ENCODE results near the gene TMED1.
A peak's percentile ranks its signal among the peaks of the same experiment; 100 is the strongest.
"Not testable (repeated sequence)": the region's sequence is repeated elsewhere in the genome, so short reads cannot be mapped to it uniquely, and the experiment has no call there.

The TMED1 gene

DNA sequence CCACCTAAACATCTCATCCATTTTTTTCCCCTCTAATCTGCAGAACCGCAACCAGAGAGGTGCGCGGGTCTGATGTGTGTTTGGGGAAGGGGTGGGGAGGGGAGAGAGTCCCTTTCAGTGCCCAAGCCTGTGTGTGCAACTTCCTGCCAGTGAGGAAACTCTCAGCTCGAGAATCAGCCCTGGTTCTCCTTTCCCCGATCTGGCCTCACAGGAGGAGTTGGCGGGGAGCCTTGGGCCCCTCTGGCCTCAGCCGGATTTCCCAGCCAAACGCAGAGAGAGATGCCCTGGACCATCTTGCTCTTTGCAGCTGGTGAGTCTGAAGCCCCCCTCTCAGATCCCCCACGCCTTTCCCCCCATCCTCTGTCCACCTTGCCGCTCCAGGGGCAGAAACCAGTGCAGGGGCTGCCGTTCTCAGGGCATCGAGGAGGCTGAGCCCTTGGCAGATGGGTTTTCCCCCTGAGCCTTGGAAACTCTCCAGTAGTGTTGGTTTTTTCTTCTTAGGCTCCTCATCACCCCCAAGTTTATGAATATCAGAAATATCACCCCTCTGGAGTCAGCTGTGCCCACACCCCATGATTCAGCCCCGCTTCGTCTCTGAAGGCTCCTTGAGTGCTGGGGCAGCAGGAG lies 12.3 kb upstream of the TMED1 start, which contains the start of gene C19orf38:
TSS of gene C19orf38 (plus strand) at position 186 of the 627 bp plus-strand sequence. CDS start at position 280, 94 bp downstream.
- H3K4me3 ChIP-seq (replicated peaks; ENCODE audit: low read depth, low read length), result peak within 1 kb of the TSS; percentile 27
- TF ChIP-seq, protein P1, sequence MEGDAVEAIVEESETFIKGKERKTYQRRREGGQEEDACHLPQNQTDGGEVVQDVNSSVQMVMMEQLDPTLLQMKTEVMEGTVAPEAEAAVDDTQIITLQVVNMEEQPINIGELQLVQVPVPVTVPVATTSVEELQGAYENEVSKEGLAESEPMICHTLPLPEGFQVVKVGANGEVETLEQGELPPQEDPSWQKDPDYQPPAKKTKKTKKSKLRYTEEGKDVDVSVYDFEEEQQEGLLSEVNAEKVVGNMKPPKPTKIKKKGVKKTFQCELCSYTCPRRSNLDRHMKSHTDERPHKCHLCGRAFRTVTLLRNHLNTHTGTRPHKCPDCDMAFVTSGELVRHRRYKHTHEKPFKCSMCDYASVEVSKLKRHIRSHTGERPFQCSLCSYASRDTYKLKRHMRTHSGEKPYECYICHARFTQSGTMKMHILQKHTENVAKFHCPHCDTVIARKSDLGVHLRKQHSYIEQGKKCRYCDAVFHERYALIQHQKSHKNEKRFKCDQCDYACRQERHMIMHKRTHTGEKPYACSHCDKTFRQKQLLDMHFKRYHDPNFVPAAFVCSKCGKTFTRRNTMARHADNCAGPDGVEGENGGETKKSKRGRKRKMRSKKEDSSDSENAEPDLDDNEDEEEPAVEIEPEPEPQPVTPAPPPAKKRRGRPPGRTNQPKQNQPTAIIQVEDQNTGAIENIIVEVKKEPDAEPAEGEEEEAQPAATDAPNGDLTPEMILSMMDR (IDR thresholded peaks at IDR 0.05; ENCODE audit: low read length, missing control alignments), result no peak
- peak; percentile 40 for DNase-seq (ENCODE audit: low read depth)

DNA sequence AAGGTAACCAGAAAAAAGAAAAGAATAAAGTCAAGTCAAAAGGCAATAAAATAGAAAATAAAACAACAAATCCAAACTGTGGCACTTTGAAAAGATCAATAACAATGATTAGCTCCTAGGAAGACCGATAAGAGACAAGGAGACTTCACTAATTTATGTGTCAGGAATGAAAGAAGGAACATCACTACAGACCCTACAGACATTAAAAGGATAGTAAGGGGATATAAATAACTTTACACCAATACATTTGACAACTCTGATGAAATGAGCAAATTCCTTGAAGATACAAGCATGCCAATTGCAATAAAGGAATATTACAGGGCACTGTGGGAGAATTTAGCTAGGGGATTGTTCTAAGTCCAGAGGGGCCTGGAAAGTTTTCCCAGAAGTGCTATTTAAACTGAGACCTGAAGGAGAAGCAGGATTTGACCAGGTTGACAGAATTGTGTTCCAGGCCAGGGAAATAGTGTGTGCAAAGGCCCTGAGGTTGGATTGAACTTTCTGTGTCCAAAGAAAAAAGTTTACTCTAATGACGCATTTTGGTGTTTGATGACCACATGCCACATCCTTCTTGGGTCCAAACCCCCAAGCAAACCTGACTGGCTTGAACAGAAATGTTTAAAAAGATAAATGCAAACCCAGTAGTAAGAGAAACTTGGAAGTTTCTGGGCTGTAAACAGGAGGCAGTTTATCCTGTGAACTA lies 10.6 kb upstream of the TMED1 start:
- TF ChIP-seq, protein P1 (IDR thresholded peaks at IDR 0.05; ENCODE audit: low read length, missing control alignments), result no peak
- H3K4me3 ChIP-seq (replicated peaks; ENCODE audit: low read depth, low read length), result no peak overlapping the region
- DNase-seq (ENCODE audit: low read depth), result no peak

DNA sequence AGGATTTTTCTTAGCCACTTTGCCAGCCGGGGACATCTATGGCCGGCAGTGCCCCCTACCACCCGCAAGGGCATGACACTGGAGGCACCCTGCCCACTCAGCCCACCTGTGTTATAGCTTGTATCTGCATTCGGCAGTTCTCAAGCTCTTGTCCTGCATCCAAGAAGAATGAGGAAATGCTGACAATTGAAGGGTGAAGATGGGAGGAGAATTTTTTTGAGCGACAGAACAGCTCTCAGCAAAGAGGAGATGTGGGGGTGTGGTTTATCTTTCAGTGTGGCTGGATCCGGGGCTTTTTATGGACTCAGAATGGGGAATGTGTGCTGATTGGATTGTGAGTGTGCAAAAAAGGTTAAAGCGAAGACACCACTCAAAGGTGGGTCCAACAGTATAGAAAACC lies 6.8 kb upstream of the TMED1 start:
- TF ChIP-seq, protein P1 (IDR thresholded peaks at IDR 0.05; ENCODE audit: low read length, missing control alignments), result no peak
- H3K4me3 ChIP-seq (replicated peaks; ENCODE audit: low read depth, low read length), result no peak overlapping the region
- DNase-seq (ENCODE audit: low read depth), result no peak

DNA sequence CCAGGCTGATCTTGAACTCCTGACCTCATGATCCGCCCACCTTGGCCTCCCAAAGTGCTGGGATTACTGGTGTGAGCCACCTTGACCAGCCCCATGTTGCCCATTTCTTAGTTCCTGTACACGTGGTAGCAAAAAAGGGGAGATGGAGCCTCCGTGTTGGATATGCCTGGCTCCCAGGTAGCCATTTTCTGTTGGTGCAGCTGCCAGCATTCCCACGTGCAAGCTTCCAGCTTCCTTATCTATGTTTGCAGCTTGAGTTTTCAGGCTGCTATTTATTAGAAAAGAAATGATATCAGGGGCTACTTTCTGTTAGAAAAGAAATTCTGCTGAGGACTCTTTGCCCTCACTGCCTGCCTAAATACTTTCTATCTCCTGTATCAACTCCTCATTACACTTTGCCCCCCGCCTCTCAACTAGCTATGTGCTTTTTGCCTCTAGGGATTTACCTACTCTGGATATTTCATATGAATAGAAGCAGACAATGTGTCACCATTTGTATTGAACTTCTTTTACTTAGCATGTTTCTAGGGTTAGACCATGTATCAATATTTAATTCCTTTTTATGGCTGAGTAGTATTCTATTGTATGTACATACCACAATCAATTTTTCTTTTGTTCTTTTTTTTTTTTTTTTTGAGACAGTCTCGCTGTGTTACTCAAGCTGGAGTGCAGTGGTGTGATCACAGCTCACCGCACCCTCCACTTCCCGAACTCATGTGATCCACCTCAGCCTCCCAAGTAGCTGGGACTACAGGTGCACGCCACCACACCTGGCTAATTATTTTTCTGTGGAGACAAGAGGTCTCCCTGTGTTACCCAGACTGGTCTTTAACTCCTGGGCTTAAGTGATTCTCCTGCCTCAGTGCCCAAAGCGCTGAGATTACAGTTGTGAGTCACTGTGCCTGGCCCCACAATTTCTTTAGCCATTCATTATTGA lies 3.4 kb upstream of the TMED1 start:
- H3K4me3 ChIP-seq (replicated peaks; ENCODE audit: low read depth, low read length), result no peak overlapping the region
- TF ChIP-seq, protein P1 (IDR thresholded peaks at IDR 0.05; ENCODE audit: low read length, missing control alignments), result no peak
- DNase-seq (ENCODE audit: low read depth), result no peak

DNA sequence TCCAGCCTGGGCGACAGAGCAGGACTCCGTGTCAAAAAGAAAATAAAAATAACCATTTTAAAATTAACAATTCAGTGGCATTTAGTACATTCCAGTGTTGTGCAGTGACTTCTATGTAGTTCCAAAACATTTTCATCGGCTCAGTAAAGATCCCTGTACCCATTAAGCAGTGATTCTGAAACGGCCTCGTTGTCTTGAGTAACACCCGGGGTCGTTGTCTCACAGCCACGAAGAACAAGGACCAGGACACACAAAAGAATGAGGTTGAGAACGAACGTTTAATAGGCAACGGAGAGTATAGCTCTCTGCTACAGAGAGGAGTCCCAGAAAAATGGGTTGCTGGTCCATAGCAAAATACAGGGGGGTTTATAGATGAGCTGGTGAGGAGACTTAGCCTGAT lies 2.4 kb upstream of the TMED1 start:
- DNase-seq (ENCODE audit: low read depth), result no peak
- TF ChIP-seq, protein P1 (IDR thresholded peaks at IDR 0.05; ENCODE audit: low read length, missing control alignments), result no peak
- no peak overlapping the region for H3K4me3 ChIP-seq (replicated peaks; ENCODE audit: low read depth, low read length)

DNA sequence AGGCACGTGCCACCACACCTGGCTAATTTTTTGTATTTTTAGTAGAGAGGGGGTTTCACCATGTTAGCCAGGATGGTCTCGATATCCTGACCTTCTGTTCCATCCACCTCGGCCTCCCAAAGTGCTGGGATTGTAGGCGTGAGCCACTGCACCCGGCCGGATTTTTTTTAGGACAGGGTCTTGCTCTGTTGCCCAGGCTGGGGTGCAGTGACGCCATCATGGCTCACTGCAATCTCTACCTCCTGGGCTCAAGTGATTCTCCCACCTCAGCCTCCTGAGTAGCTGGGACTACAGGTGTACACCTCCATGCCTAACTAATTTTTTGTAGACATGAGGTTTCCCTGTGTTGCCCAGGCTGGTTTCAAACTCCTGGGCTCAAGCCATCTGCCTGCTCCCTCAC lies 1.6 kb upstream of the TMED1 start:
- not testable (repeated sequence) for DNase-seq (ENCODE audit: low read depth); H3K4me3 ChIP-seq (replicated peaks; ENCODE audit: low read depth, low read length)
